A172 (cell line): ENCODE measurements around the gene DNAJB8. TPM values are rescaled to one million over a fixed set of nuclear protein-coding genes. Genes with fewer than 3 reads are reported as not detected.

Experiments
- DNase-seq: peaks from one replicate; pipeline ENCODE4 v3.0.0-alpha.2; 2015; ENCODE audit warnings: low spot score
- total RNA-seq: library from RNA; depleted of rRNA; stranded (reverse); fragments of >200 nt; shearing (Covaris generic); gene quantifications from 2 replicates; pipeline ENCODE4 v1.2.3, GENCODE V29; 2014; rRNA removed

DNAJB8 gene
- not detected in 2 replicates for total RNA-seq

DNA sequence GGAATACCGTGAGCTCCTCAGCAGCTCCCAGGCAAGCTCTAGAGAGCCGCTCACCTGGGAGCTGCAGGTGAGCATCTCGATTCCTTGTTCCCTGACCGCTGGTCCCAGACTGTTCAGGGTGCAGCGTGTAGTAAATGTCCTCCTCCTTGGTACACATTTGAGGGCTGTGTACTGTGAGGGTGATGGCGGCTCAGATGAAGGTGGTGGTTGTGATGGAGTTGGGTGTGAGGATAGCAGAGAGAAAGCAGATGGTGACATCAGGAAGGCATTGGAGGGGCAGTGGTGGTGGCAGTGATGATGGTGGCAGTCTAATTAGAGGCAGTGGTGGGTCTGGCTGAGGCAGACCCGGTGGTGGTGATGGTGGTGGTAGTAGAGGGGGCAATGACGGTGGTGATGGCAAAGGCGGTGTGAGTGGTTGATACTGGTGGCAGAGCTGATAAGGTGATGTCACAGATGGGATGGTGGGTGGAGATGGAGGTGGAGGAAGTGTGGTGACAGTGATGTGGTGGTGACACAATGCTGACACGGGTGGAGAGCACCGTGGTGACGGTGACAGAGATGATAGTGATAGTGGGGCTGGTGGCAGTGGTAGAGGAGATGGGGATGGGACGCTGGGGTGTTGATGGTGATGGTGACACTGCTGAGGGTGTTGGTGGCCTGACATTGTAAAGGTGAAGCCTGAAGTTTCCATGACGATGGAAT lies at the start of gene DNAJB8:
Gene DNAJB8 (minus strand): TSS at position 51 of the 702 bp plus-strand sequence. CDS start 3,645 bp downstream, outside the sequence.
- no peak for DNase-seq

DNA sequence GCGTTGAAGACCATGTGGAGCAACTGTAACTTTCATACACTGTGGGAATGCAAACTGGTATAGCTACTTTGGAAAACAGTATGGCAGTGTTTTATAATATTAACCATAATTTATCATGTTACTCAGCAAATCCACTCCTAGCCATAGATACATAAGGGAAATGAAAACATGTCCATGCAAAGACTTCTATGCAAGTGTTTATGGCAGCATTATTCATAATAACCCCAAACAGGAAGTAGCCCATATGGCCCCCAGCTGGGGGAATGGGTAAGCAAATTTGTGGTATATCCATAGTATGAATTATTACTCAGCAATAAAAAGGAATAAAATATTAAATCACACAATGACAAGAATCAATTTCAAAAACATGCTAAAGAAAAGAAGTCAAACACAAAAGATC lies 49.3 kb upstream of the DNAJB8 start:
- DNase-seq: no peak

DNA sequence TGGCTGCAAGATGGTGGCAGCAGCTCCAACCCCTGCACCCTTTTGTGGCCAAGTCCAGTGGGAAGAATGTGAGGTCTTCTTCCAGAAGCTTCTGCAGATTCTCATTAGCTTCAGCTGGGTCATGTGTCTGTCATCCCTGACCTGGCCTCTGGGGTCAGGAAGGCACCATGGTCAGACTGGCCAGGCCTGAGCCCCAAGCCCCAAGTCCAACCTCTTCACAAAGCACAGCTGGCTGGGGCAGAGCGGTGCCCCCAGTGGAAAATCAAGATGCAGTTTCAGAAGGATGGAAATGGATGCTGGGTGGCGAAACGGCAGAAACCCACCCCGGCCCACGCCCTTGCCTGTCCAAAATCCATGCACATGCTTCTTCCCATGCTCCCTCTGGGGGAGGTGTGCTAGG lies 42.2 kb upstream of the DNAJB8 start:
- DNase-seq: no peak

DNA sequence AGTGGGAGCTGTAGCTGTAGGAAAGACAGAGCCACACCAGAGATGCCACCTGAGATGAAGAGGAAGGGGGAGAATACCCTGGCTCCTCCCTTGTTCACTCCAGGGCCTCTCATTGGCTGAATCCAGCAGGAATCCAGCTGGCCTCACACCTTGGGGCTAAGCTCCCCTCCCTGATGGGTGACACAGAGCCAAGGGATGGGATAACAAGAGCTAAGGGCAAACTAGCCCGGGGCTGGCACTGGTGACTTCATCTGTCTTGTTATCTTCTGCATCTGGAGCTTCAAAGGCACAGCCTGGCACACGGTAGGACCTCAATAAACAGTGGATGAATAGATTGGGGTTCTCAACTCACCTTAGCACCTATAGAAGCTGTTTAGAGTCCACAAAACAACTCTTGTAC lies 40.1 kb upstream of the DNAJB8 start:
- no peak for DNase-seq

DNA sequence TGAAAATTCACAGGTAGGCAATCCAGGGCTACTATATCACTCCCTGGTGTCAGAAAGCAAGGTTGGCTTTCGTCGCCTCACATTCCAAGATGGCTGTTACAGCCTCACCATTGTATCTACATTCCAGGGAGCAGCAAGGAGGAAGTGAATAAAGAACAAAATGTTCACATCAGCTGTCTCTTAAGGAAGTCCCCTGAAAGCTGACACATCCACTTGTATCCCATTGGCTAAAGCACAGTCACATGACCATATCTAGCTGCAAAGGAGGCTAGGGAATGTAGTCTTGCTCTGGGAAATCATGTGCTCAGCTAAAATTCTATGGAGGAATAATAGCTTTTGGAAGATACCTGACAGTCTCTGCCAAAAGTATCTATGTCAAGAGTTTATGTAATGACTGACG lies 39.1 kb upstream of the DNAJB8 start:
- peak; percentile 25 for DNase-seq

DNA sequence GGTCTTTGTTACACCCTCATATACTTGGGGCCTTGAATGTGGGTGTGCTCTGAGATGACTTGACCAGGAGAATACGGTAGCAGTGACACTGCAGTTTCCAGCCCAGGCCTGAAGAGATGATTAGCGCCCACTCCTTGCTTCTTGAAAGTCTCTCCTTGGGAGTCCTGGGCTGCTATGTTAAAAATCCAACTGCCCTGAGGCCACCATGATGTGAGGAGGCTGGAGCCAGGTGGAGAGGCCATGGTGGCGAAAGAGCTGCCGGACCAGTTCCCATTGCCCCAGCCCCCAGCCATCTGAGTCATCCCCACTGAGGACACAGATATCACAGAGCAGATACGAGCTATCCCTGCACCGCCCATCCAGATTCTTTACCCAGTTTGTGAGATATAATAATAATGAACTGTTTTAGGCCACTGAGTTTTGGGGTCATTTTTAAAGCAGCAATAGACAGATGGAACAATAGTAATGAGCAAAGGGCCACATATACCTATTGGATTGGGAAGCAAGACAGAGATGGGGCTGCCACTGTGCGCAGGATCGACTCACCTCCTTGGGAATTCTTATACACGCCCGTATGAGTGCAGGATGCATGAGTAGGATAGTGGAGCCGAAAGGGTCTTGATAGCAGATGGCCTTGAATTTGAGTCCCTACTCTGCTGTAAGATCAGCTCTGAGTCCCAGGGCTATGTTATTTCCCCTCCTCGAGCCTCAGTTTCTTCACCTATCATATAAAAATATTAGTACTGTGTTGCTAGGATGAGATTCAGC lies 38.5 kb upstream of the DNAJB8 start:
- DNase-seq: no peak

DNA sequence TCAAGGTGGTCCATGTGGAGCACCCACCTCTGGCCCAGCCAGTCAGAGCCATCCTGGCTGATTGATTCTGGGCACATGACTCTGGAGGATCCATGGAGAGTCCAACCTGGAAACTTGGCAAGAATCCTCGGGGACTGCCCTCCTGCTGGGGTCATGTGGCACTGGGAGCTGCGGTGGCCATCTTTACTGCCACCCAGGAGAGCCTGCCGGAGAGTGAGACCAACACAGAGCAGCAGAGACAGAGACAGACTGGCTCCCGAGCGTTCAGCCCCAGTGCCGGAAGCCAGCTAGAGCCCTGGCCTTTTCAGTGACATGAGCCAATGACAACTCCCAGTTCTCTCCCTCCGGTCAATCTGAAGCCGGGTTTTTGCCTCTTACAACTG lies 37.8 kb upstream of the DNAJB8 start:
- DNase-seq: no peak

DNA sequence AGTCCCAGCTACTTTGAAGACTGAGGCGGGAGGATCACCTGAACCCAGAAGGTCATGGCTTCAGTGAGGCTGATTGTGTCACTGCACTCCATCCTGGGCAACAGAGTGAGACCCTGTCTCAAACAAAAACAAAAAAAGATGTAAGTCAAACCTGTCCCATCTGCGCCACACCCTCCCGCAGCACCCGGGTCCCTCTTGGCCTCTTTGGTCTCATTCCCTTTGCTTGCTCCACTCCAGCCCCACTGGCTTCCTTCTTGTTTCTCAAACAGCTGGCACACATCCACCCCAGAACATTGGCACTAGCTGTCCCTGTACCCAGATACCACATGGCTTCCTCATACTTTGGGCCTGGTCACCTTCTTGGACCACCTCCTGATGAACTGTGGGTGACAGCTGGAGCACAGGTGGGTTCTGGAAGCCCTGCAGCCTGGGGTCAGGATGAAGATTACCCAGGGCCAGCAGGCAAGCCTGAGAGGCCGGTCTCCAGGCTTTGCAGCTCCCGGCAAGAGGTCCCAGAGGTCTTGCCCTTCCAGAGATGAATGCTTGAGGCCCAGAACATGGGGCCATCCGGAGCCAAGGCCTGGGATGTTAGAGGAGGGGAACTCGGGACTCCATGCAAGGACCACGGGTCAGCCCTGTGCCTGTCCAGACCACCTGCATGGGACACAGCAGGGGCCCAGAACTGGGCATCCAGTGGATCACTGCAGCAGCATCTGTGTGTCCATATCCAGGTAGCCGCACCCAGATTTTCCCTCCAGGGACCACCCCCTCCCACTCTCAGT lies 37.3 kb upstream of the DNAJB8 start:
- no peak for DNase-seq

DNA sequence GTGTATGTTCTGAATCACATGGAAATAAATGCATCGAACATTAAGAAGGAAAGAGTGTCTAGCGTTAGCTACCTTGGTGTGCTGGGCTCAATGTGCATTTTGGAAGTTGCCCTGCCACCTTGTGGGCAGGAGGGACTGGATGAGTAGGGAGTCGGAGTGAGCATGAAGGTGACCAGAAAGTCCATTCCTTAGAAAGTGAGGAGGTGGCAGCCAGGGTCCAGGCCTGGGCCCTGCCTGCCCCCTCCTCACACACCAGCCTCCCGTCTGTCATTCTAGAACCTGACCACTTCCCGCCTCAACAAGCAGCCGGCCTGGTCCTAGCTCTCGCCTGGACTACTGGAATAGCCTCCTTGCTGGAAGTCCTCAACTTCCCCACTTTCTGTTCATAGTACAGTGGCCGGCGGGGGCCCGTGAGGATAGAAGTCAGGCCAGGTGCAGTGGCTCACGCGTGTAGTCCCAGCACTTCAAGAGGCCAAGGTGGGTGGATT lies 36.5 kb upstream of the DNAJB8 start:
- DNase-seq: peak; percentile 33

DNA sequence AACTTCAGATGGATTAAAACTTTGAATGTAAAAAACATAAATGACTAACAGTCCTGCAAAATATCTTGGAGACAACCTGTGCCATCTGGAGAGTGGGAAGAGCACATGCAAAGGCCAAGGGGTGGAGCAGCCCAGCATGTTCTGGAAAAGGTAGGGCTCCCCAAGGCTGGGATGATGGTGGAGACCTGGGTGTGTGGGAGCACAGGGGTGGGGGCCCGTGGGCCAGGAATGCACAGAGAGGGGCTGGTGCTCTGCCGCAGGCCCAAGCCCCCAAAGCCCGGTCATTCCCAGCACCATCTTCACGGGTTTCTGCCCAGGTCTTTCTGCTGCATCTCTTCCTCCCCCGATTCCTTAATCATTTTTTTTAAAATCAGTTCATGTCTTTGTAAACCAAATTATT lies 36.0 kb upstream of the DNAJB8 start:
- no peak for DNase-seq

DNA sequence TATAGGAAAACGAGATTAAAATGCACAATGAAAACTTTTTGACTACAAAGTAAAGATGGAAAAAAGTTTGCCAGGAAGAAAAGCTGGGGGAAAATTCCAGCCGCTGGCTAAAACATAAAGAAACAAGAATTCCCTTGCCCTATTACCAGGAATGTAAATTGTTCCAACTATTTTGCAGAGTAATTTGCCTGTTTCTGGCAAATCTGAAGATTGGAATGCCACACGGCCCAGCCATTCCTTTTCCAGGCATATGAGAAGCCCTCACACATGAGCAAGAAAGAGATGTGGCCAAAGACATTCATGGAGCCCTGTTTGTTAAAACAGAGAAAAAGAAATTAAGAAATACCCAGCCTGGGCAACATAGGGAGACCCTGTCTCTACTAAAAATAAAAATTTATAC lies 34.7 kb upstream of the DNAJB8 start:
- no peak for DNase-seq

DNA sequence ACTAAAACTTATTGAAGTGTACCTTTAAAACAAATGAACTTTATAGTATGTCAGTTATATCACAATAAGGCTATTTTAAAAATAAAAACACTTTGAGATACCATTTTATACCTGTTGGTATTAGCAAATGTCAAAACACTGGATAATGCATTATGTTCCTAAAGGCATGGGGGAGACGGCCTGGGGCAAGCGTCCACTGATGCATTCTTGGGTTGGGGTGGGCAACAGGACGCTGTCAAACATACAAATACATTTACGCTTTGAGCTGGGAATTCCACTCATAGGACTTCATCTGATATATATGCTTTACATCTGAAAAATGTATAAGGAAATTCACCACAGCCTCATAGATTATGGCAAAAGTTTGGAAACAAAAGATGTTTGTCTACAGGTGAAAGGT lies 33.9 kb upstream of the DNAJB8 start:
- DNase-seq: no peak

DNA sequence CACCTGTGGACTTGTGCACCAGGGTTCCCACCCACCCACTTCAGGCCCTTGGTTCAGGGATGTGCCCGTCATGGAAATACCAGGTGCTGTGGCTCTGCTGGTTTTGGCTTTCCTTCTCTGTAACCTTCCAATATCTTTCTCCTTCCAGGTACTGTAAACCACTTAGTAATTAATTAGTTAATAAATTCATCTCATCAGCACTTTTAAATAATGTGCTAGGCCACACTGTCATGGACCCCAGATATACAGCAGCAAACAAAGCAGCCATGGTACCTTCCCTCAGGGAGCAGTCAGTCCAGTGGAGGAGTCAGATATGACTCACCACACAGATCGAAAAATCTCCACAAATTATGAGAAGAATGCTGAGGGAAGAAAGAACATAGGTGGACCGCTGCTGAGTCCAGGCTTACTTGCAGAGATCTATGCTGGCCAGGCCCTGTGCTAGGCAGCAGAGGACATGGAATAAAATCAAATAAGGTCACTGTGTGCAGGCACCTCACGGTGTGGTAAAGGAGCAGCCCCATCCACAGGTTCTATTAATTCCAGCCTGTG lies 33.1 kb upstream of the DNAJB8 start:
- DNase-seq: no peak

DNA sequence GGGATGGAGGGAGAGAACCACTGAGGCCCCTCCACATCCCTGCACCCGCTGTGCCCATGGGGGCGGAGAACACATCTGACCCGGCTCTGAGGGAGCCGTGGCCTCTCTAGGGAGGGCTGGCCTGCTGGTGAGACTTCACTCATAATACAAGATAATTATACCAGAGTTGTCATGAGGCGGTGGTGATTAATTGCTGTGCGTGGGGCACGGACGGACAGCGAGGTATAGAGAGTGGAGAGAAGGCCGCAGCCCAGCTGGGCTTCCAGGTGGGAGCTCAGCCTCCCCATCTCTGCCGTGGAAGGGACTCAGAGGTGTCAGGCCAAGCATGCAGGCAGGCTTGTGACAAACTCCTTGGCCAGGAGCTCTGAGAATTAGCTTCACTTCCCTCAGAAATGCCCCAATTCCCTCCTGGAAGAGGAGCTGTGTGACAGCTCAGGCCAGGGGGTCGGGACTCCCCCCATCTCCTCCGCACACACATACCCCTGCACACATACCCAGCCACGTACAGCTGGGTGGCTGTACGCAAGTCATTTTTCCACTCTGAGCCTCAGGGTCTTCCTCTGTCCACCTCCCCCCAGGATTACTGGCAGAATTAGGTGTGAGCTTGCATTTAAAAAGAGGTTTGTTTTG lies 32.3 kb upstream of the DNAJB8 start:
- DNase-seq: no peak

DNA sequence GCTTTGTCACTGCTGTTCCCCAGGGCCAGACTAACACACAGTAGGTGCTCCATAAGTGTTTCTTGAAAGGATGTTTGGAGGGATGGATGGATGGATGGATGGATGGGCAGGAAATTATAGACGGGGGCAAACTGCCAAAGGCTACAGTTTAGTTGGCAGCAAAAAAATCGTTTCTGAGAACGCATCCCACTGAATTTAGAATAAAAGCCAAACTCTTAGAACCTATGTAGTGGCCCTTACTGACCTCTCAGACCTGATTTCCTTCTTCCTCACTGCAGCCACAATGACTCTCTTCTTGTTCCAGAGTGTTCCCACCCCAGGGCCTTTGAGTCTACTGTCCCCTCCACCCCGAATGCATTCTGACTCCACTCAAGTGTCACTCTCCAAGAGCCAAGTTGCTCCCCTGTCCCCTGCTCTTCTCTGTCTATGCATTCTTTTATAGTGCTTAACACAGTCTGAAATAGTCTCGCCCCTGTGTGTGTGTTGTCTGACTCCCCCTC lies 31.5 kb upstream of the DNAJB8 start:
- DNase-seq: no peak

DNA sequence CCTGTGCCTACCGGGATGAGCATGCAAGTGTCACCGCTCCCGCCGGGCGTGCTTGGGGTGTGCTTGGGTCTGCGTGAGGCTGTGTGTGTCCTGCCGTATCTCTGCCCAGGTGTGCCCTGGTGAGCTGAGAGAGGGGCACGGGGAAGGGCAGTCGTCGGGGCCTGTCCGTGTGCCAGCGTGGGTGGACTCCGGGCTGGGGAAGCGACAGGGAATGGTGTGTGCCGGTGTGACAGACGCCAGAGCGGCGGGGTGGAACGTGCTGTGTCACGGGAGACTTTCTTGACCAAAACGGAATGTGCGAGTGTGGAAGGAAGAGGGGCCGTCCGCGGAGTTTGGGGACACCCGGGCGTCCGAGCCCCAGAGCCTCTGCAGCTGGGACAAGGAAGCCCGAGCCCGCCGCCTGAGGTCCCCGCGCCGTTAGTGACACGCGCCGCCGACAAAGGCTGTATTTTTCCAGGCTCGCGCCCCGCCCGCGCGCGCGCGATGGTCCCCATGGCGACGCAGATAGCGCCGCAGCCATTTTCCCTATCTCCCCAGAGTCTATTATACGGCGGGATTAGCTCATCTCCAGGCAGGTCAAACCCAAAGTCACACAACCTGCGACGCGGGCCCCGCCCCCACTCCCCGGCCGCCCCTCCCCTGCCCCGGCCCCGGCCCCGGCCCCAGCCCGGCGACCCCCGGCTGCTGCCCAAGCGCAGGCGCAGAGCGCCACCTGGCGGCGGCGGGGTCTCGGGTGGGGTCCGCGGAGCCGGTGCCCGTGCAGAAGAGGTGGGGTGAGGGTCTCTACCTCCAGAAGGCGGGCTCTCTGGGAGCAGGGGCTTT lies 30.8 kb upstream of the DNAJB8 start:
- DNase-seq: peak; percentile 37

DNA sequence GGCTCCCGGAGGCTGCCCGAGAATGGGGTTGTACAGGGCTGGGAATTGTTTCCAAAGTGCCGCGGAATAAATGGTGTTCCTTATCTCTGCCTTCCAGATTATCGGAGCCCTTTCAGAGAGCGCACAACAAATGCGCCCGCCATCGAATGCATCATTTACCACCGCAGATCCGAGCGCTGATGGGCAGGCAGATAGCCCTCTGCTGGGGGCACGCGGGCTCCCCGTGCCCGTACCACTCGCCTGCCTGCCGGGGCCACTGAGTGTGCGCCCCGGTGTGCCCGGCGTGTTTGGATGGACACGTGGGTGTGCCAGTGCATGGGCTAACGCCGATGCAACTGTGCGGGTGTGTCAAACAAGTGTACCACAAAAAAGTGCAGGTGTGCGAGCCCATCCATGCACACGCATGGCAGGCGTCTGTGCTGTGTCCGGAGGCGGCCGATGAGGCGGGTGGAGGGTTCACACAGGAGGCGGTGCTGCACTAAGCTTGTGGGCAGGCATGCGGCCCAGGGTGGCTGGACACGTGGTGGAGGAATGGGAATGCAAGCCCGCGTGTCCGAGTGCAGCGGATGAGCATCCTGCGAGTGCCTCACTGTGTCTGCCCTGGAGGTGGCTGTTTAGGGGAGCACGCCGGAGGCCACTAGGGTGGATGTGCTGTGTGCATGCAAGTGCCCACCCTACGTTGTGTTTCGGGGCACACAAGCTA lies 30.1 kb upstream of the DNAJB8 start:
- DNase-seq: no peak

DNA sequence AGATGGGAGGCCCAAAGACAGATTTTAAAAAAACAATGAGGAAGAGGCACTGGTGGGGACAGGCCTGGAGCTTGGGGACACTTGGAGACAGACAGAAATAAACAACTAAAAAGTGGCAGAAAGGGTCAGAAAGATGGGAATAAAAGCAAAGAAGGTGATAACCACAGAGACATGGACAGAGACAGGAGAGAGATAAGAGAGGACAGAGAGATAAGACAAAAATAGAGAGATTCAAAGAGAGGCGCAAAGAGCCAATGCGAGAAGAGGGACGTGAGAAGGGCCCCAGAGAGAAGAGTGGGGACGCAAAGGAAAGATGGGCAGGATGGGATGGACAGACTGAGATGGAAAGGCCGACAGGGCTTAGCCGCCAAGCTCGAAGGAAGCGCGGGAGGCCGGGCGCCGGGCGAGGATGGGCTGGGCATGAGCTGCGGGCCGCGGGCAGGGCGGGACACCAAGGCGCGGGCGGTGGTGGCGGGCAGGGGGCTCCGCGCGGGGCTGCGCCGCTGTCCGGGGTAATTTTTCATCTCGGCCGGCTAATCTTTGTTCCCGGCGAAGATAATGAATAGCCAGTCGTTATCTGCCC lies 29.4 kb upstream of the DNAJB8 start:
- no peak for DNase-seq

DNA sequence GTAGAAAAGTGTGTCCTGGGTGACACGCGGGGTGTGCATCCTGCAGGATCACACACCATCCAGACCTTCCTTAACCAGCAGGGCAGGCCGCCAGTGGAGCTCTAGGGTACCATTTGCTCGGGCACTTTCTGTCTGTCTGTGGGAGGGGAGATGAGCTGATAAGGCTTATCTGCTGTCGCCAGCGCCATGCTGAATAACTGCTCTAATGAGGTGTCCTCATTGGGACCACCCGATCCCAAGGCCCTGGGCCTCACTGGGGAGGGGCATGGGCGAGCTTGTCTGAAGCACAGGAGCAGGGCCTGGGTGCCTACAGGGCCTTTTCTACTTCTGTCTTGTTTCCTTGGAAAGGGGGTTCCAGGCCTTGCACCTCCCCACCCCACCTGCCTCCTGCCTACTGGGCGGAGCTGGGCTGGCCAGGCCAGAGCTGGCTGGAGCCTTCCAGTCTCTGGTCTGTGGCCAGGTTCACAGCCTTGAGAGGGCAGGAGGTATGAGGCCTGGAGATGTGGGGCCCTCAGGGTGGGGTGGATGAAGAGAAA lies 28.8 kb upstream of the DNAJB8 start:
- DNase-seq: no peak

DNA sequence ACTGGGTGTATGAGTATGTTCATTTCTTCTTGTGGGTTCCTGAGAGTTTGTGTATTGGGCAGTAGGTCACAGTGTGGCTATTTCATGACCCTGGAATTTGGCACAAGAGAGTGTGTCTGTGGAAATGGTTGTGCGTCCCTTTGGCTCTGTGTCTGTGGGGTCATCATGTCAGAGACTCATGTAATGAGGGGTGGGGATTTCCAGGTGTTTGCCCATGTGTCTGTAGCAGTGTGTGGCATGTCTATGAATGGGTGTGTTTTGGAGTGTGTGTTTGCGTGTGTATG lies 27.6 kb upstream of the DNAJB8 start:
- no peak for DNase-seq
